Osteocyte (in vitro differentiated cells): ENCODE results near the gene GLI1. TPM values are rescaled to one million over a fixed set of nuclear protein-coding genes. Genes with fewer than 3 reads are reported as not detected.

ENCODE experiments used
- DNase-seq: peaks from one replicate; pipeline ENCODE4 v3.0.0; 2021; ENCODE audit warnings: mixed read lengths; ENCODE audit not compliant: unreplicated experiment; ENCODE audit errors: extremely low spot score
- H3K27ac Mint-ChIP-seq: one replicate; pipeline ENCODE4 v1.8.0; 2021; ENCODE audit warnings: mild to moderate bottlenecking, mixed read lengths; ENCODE audit not compliant: unreplicated experiment
- H3K27me3 Mint-ChIP-seq: one replicate; pipeline ENCODE4 v1.8.0; 2021; ENCODE audit warnings: mixed read lengths; ENCODE audit not compliant: unreplicated experiment
- H3K36me3 Mint-ChIP-seq: one replicate; pipeline ENCODE4 v1.8.0; 2021; ENCODE audit warnings: mixed read lengths; ENCODE audit not compliant: unreplicated experiment
- H3K4me1 Mint-ChIP-seq: one replicate; pipeline ENCODE4 v1.8.0; 2021; ENCODE audit warnings: mixed read lengths; ENCODE audit not compliant: unreplicated experiment
- H3K4me3 Mint-ChIP-seq: one replicate; pipeline ENCODE4 v1.8.0; 2021; ENCODE audit warnings: mild to moderate bottlenecking, moderate library complexity, mixed read lengths; ENCODE audit not compliant: unreplicated experiment
- H3K9me3 Mint-ChIP-seq: one replicate; pipeline ENCODE4 v1.8.0; 2021; ENCODE audit warnings: mixed read lengths; ENCODE audit not compliant: unreplicated experiment
- total RNA-seq: library from RNA; stranded (reverse); gene quantifications from 2 replicates; pipeline ENCODE4 v1.2.1, GENCODE V29; 2021
- TF ChIP-seq, protein P1 (sequence below): fragments of 200-600 bp; sonication (generic); IDR thresholded peaks from 2 replicates; pipeline ENCODE4 v1.5.0; 2021; ENCODE audit warnings: antibody characterized with exemption, mild to moderate bottlenecking, moderate library complexity

The GLI1 gene
- total RNA-seq, 1 donor from 2014 or later: 7.7 TPM

DNA sequence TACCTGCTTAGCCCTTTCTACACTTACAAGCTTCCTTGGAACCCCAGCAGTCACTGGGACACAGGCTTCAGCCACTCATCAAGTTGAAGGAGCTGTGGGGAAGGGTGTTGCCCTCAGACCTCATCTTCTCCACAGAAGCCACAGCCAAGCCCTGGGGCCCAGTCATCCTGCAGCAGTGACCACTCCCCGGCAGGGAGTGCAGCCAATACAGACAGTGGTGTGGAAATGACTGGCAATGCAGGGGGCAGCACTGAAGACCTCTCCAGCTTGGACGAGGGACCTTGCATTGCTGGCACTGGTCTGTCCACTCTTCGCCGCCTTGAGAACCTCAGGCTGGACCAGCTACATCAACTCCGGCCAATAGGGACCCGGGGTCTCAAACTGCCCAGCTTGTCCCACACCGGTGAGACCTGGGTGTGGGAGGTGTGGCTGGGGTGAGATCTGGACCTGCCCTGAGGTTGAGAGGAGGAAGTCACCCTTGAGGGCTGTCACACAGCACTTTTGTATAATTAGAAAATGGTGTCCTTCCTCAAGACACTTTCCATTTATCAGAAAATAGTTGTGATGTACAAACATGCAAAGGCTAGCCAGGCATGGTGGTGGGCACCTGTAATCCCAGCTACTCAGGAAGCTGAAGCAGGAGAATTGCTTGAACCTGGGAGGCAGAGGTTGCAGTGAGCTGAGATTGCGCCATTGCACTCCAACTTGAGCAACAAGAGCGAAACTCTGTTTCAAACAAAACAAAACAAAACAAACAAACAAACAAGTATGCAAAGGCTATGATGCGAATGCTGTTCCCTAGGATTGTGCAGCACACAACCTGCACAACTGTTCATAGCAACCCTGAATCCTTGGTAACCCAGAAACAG lies 9.9 kb downstream of the GLI1 start:
- H3K4me3 Mint-ChIP-seq: no peak overlapping the region
- peaks cover 25% of the 10 kb centered on the region for H3K27me3 Mint-ChIP-seq
- DNase-seq: no peak
- H3K9me3 Mint-ChIP-seq: no peaks in the 10 kb centered on the region
- H3K36me3 Mint-ChIP-seq: no peaks in the 10 kb centered on the region
- TF ChIP-seq, protein P1, sequence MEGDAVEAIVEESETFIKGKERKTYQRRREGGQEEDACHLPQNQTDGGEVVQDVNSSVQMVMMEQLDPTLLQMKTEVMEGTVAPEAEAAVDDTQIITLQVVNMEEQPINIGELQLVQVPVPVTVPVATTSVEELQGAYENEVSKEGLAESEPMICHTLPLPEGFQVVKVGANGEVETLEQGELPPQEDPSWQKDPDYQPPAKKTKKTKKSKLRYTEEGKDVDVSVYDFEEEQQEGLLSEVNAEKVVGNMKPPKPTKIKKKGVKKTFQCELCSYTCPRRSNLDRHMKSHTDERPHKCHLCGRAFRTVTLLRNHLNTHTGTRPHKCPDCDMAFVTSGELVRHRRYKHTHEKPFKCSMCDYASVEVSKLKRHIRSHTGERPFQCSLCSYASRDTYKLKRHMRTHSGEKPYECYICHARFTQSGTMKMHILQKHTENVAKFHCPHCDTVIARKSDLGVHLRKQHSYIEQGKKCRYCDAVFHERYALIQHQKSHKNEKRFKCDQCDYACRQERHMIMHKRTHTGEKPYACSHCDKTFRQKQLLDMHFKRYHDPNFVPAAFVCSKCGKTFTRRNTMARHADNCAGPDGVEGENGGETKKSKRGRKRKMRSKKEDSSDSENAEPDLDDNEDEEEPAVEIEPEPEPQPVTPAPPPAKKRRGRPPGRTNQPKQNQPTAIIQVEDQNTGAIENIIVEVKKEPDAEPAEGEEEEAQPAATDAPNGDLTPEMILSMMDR: no peak
- H3K27ac Mint-ChIP-seq: no peak overlapping the region
- H3K4me1 Mint-ChIP-seq: no peaks in the 10 kb centered on the region

DNA sequence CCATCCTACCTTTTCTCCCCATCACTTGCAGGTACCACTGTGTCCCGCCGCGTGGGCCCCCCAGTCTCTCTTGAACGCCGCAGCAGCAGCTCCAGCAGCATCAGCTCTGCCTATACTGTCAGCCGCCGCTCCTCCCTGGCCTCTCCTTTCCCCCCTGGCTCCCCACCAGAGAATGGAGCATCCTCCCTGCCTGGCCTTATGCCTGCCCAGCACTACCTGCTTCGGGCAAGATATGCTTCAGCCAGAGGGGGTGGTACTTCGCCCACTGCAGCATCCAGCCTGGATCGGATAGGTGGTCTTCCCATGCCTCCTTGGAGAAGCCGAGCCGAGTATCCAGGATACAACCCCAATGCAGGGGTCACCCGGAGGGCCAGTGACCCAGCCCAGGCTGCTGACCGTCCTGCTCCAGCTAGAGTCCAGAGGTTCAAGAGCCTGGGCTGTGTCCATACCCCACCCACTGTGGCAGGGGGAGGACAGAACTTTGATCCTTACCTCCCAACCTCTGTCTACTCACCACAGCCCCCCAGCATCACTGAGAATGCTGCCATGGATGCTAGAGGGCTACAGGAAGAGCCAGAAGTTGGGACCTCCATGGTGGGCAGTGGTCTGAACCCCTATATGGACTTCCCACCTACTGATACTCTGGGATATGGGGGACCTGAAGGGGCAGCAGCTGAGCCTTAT lies 10.8 kb downstream of the GLI1 start:
- TF ChIP-seq, protein P1: no peak
- Mint-ChIP-seq H3K27ac (no peak overlapping the region), H3K36me3 (no peaks in the 10 kb centered on the region), H3K4me3 (no peak overlapping the region), H3K9me3 (no peaks in the 10 kb centered on the region), H3K4me1 (peaks cover under 1% of the 10 kb centered on the region), H3K27me3 (peaks cover 33% of the 10 kb centered on the region)
- DNase-seq: no peak

DNA sequence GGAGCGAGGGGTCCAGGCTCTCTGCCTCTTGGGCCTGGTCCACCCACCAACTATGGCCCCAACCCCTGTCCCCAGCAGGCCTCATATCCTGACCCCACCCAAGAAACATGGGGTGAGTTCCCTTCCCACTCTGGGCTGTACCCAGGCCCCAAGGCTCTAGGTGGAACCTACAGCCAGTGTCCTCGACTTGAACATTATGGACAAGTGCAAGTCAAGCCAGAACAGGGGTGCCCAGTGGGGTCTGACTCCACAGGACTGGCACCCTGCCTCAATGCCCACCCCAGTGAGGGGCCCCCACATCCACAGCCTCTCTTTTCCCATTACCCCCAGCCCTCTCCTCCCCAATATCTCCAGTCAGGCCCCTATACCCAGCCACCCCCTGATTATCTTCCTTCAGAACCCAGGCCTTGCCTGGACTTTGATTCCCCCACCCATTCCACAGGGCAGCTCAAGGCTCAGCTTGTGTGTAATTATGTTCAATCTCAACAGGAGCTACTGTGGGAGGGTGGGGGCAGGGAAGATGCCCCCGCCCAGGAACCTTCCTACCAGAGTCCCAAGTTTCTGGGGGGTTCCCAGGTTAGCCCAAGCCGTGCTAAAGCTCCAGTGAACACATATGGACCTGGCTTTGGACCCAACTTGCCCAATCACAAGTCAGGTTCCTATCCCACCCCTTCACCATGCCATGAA lies 11.5 kb downstream of the GLI1 start:
- TF ChIP-seq, protein P1: no peak
- no peak overlapping the region for H3K27ac Mint-ChIP-seq
- H3K27me3 Mint-ChIP-seq: peaks cover 37% of the 10 kb centered on the region
- H3K4me3 Mint-ChIP-seq: no peak overlapping the region
- no peaks in the 10 kb centered on the region for H3K9me3 Mint-ChIP-seq
- no peak for DNase-seq
- no peaks in the 10 kb centered on the region for H3K36me3 Mint-ChIP-seq
- peaks cover 5% of the 10 kb centered on the region for H3K4me1 Mint-ChIP-seq

GRCh38 chr12:57471661-57472060 lies 12.1 kb downstream of the GLI1 start:
- Mint-ChIP-seq H3K9me3 (no peaks in the 10 kb centered on the region), H3K27ac (no peak overlapping the region), H3K36me3 (no peaks in the 10 kb centered on the region), H3K27me3 (peaks cover 41% of the 10 kb centered on the region), H3K4me1 (peaks cover 8% of the 10 kb centered on the region), H3K4me3 (no peak overlapping the region)
- TF ChIP-seq, protein P1: no peak
- DNase-seq: no peak

DNA sequence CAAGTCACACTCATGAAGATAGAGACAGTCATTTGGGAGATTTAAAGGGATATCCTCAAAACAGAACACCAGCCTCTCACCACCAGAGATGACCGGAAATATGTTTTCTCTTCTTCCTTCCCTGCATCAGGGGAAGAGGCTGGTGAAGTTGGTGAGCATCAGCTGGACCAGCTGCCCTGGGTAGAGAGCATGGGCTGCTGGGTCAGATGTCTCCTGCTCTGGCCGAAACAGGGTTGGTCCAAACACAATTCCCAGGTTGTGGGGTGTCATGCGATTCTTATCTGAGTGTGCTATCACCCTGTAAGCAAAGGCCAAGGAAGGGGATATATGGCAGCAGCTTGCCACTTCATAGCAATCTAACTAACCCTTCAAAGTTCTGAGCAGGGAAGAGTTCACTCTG lies 12.8 kb downstream of the GLI1 start:
- H3K27me3 Mint-ChIP-seq: peaks cover 41% of the 10 kb centered on the region
- no peak for DNase-seq
- TF ChIP-seq, protein P1: no peak

More for the DNA sequence above, 12.8 kb downstream of the GLI1 start:
- Mint-ChIP-seq H3K27ac (no peak overlapping the region), H3K4me1 (peaks cover 8% of the 10 kb centered on the region), H3K9me3 (no peaks in the 10 kb centered on the region), H3K4me3 (no peak overlapping the region), H3K36me3 (no peaks in the 10 kb centered on the region)
